IMR-90 (cell line): ENCODE results near the gene BCAT1. TPM values are rescaled to one million over a fixed set of nuclear protein-coding genes. Genes with fewer than 3 reads are reported as not detected.

Experiments used
- ATAC-seq: fragments of 200-7000 bp; cut with Tn5 transposase; 2 replicates; pipeline ENCODE4 v1.9.1; 2020; ENCODE audit warnings: low read depth, mild to moderate bottlenecking, moderate library complexity
- BruUV-seq: library from RNA; stranded (reverse); fragments of 400-500 nt; replicated peaks from 2 replicates; lab custom pipeline; 2021; lab: Mats Ljungman, UMichigan
- CTCF ChIA-PET: fragments of 300-600 bp; formaldehyde crosslinking; extraction: SDS; loops from one replicate; lab custom pipeline; 2021; ENCODE audit warnings: antibody characterized with exemption; lab: Yijun Ruan, JAX
- POLR2A ChIA-PET: fragments of 300-600 bp; sonication (Branson Sonifier 250); formaldehyde crosslinking; loops from one replicate; lab custom pipeline; 2022; ENCODE audit warnings: antibody characterized with exemption; ENCODE audit not compliant: unreplicated experiment; lab: Charles Lee
- DNase-seq: peaks from one replicate; pipeline ENCODE4 v3.0.0; 2013
- H2AFZ ChIP-seq: replicated peaks from 2 replicates; pipeline ENCODE3; 2013; ENCODE audit warnings: low read length, mild to moderate bottlenecking; ENCODE audit not compliant: poor library complexity
- H2AK5ac ChIP-seq: 2 replicates; pipeline ENCODE4 v1.6.1; 2013; ENCODE audit warnings: low read depth, low read length, inconsistent platforms
- H2AK9ac ChIP-seq: replicated peaks from 2 replicates; pipeline ENCODE3; 2013; ENCODE audit warnings: mild to moderate bottlenecking, low read depth, low read length, moderate library complexity; ENCODE audit not compliant: poor library complexity
- H2BK120ac ChIP-seq: 2 replicates; pipeline ENCODE4 v1.6.1; 2013; ENCODE audit warnings: low read depth, low read length, inconsistent platforms
- H2BK15ac ChIP-seq: 3 replicates; pipeline ENCODE4 v1.6.1; 2013; ENCODE audit warnings: low read depth, low read length, inconsistent platforms
- H2BK20ac ChIP-seq: 2 replicates; pipeline ENCODE4 v1.6.1; 2013; ENCODE audit warnings: low read depth, mild to moderate bottlenecking, inconsistent platforms, low read length, moderate library complexity
- H2BK5ac ChIP-seq: 2 replicates; pipeline ENCODE4 v1.6.1; 2013; ENCODE audit warnings: mild to moderate bottlenecking, low read depth, low read length, inconsistent platforms; ENCODE audit not compliant: poor library complexity, severe bottlenecking
- H3K14ac ChIP-seq: replicated peaks from 2 replicates; pipeline ENCODE4 v1.6.1; 2013; ENCODE audit warnings: low read depth, low read length, inconsistent platforms
- H3K18ac ChIP-seq: 2 replicates; pipeline ENCODE4 v1.6.1; 2013; ENCODE audit warnings: low read depth, low read length, control low read depth
- H3K23ac ChIP-seq: 2 replicates; pipeline ENCODE4 v1.6.1; 2013; ENCODE audit warnings: low read depth, low read length, inconsistent platforms
- H3K27ac ChIP-seq: 2 replicates; pipeline ENCODE4 v1.5.1; 2013; ENCODE audit warnings: mild to moderate bottlenecking, control low read depth, low read length; ENCODE audit not compliant: insufficient read depth
- H3K27me3 ChIP-seq: 2 replicates; pipeline ENCODE4 v1.6.1; 2013; ENCODE audit warnings: low read length; ENCODE audit not compliant: control insufficient read depth, insufficient read depth
- H3K36me3 ChIP-seq: 2 replicates; pipeline ENCODE4 v1.6.1; 2013; ENCODE audit warnings: low read length, mixed read lengths; ENCODE audit not compliant: control insufficient read depth, insufficient read depth
- H3K4ac ChIP-seq: 2 replicates; pipeline ENCODE4 v1.6.1; 2013; ENCODE audit warnings: low read depth, low read length, inconsistent platforms
- H3K4me1 ChIP-seq: 2 replicates; pipeline ENCODE4 v1.6.1; 2013; ENCODE audit warnings: low read length, mixed read lengths; ENCODE audit not compliant: control insufficient read depth, insufficient read depth
- H3K4me2 ChIP-seq: 2 replicates; pipeline ENCODE4 v1.6.1; 2013; ENCODE audit warnings: low read depth, mild to moderate bottlenecking, control low read depth, low read length, moderate library complexity
- H3K4me3 ChIP-seq: 2 replicates; pipeline ENCODE4 v1.5.1; 2013; ENCODE audit warnings: low read depth, mild to moderate bottlenecking, control low read depth, low read length, moderate library complexity; ENCODE audit not compliant: insufficient read depth
- H3K56ac ChIP-seq: 2 replicates; pipeline ENCODE4 v1.6.1; 2013; ENCODE audit warnings: low read length, inconsistent platforms; ENCODE audit not compliant: insufficient read depth; ENCODE audit errors: extremely low read depth
- H3K79me1 ChIP-seq, 2 experiments: 2 replicates each; pipeline ENCODE4 v1.6.1; 2013; ENCODE audit warnings: low read length in 2 of 2, inconsistent platforms in 1 of 2, low read depth in 1 of 2
- H3K9ac ChIP-seq: 2 replicates; pipeline ENCODE4 v1.6.1; 2013; ENCODE audit warnings: low read depth, low read length, control low read depth
- H3K9me1 ChIP-seq: 2 replicates; pipeline ENCODE4 v1.6.1; 2013; ENCODE audit warnings: low read length, inconsistent platforms; ENCODE audit not compliant: insufficient read depth
- H3K9me3 ChIP-seq: 2 replicates; pipeline ENCODE4 v1.6.1; 2013; ENCODE audit warnings: low read length; ENCODE audit not compliant: control insufficient read depth, insufficient read depth
- H4K20me1 ChIP-seq: 2 replicates; pipeline ENCODE4 v1.6.1; 2013; ENCODE audit warnings: low read length, inconsistent platforms; ENCODE audit not compliant: insufficient read depth
- H4K5ac ChIP-seq: 2 replicates; pipeline ENCODE4 v1.6.1; 2013; ENCODE audit warnings: mild to moderate bottlenecking, low read depth, low read length, control low read depth
- H4K8ac ChIP-seq, 2 experiments: 2 replicates each; pipeline ENCODE4 v1.6.1; 2013; ENCODE audit warnings: low read depth in 2 of 2, low read length in 2 of 2, control low read depth in 1 of 2, inconsistent platforms in 1 of 2
- H4K91ac ChIP-seq: 2 replicates; pipeline ENCODE4 v1.6.1; 2013; ENCODE audit warnings: low read depth, low read length, inconsistent platforms; ENCODE audit not compliant: insufficient read depth
- CHD1 ChIP-seq: IDR thresholded peaks from 2 replicates; pipeline ENCODE4 v1.6.1; 2012; ENCODE audit warnings: low read depth, low read length, improper control_type of control experiment
- MXI1 ChIP-seq: IDR thresholded peaks from 2 replicates; pipeline ENCODE4 v1.6.1; 2012; ENCODE audit warnings: low read depth, mild to moderate bottlenecking, low read length, moderate library complexity, borderline replicate concordance
- NFE2L2 ChIP-seq: fragments of 150-350 bp; IDR thresholded peaks from 2 replicates; pipeline ENCODE4 v1.6.1; 2016; ENCODE audit warnings: low read depth, mild to moderate bottlenecking, low read length
- RFX5 ChIP-seq: IDR thresholded peaks from 2 replicates; pipeline ENCODE4 v1.8.0; 2012; ENCODE audit warnings: low read depth, mild to moderate bottlenecking, low read length, moderate library complexity
- WGBS, 2 experiments: methylation state at CpG; one replicate each; pipeline versions ENCODE4 v1.1.5 to v1.1.7; 2013; ENCODE audit warnings: missing lambda C conversion rate in 2 of 2; ENCODE audit not compliant: insufficient read length in 1 of 2; ENCODE audit errors: extremely low coverage in 2 of 2; 5-methylcytosine and 5-hydroxymethylcytosine counted together
- dilution Hi-C: fragments of 300-500 bp; cut with HindIII; formaldehyde crosslinking; loops from one replicate; pipeline ENCODE4 v1.14.3; 2018; ENCODE audit warnings: low sequenced_read_pairs; ENCODE audit not compliant: unreplicated experiment
- in situ Hi-C: fragments of 300-500 bp; cut with MboI; formaldehyde crosslinking; loops from 3 replicates; pipeline ENCODE4 v1.14.3; 2019; ENCODE audit warnings: low sequenced_read_pairs, inconsistent platforms, mixed read lengths
- intact Hi-C: fragments of 100-400 bp; cut with micrococcal nuclease; formaldehyde crosslinking; loops from 2 replicates; pipeline ENCODE4 v1.10.0; 2022
- polyA plus RNA-seq, 3 experiments: library from polyadenylated mRNA; depleted of rRNA; stranded (reverse); fragments of >200 nt; gene quantifications; 2 replicates each; pipeline ENCODE4 v1.2.3, GENCODE V29; 2012; ENCODE audit warnings: low replicate concordance in 1 of 3
- total RNA-seq: library from RNA; depleted of rRNA; stranded (reverse); fragments of >200 nt; gene quantifications from 2 replicates; pipeline ENCODE4 v1.2.3, GENCODE V29; 2012
- TF ChIP-seq, protein P1 (sequence below): fragments of 150-350 bp; IDR thresholded peaks from 2 replicates; pipeline ENCODE4 v1.6.1; 2016; ENCODE audit warnings: low read depth, mild to moderate bottlenecking, low read length, moderate library complexity, borderline replicate concordance

BCAT1 gene
- total and polyA plus RNA-seq, 2 of the 4 experiments (the other 2 are of a cell fraction), result 30.4 to 683 TPM

DNA sequence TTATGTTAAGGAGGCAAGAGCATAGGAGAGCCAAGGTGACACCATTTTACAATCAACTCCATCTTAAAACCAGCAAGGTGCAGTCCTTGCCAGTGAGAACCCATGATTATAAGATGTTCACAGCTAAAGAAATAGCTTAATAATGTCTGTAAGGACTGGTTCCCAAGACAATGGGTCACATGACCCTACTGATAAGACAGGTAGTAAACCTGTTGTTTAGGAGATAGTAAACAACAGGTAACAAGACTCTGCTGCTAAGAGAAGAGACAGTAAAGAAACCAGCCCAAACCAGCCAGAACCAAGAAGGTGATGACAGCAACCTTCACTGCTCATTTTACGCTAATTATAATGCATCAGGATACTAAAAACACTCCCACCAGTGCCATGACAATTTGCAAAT lies 23.2 kb upstream of the BCAT1 start:
- TF ChIP-seq, protein P1, sequence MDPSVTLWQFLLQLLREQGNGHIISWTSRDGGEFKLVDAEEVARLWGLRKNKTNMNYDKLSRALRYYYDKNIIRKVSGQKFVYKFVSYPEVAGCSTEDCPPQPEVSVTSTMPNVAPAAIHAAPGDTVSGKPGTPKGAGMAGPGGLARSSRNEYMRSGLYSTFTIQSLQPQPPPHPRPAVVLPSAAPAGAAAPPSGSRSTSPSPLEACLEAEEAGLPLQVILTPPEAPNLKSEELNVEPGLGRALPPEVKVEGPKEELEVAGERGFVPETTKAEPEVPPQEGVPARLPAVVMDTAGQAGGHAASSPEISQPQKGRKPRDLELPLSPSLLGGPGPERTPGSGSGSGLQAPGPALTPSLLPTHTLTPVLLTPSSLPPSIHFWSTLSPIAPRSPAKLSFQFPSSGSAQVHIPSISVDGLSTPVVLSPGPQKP, result no peak
- no peak for TF ChIP-seq CHD1
- TF ChIP-seq NFE2L2, result no peak
- no peak for TF ChIP-seq MXI1
- no peak for TF ChIP-seq RFX5
- Histone ChIP-seq H3K27me3 (no peaks in the 10 kb centered on the region), H2AK9ac (no peak overlapping the region), H3K18ac (no peak overlapping the region), H3K4me2 (no peak overlapping the region), H3K4me1 (no peaks in the 10 kb centered on the region), H3K9me1 (no peaks in the 10 kb centered on the region), H3K9me3 (no peaks in the 10 kb centered on the region), H3K23ac (no peak overlapping the region), H3K79me1 (no peaks in the 10 kb centered on the region), H3K9ac (no peak overlapping the region), H3K56ac (no peak overlapping the region), H2BK20ac (no peak overlapping the region), H4K8ac (no peak overlapping the region), H2BK5ac (no peak overlapping the region), H3K4ac (no peak overlapping the region), H3K36me3 (no peaks in the 10 kb centered on the region), H3K4me3 (no peak overlapping the region), H2BK120ac (no peak overlapping the region), H3K27ac (no peak overlapping the region), H2BK15ac (no peak overlapping the region), H3K14ac (no peak overlapping the region), H2AK5ac (no peak overlapping the region), H4K5ac (no peak overlapping the region), H4K20me1 (no peaks in the 10 kb centered on the region), H2AFZ (no peak overlapping the region), H4K91ac (no peak overlapping the region)
- intact Hi-C loops (no loop called here), in situ Hi-C loops (no loop called here), dilution Hi-C loops (no loop called here)
- no CpG with 5 or more reads among the region's 1 CpG for WGBS, 2 experiments
- DNase-seq, result no peak
- BruUV-seq, result no TSS peak
- no peak for ATAC-seq
- CTCF ChIA-PET, result interaction anchor here (0.6 kb wide), 1 partner anchor 438 kb away, joined by 3 read pairs; no protein-coding TSS in a partner anchor
- POLR2A ChIA-PET, result no interaction called here
